Measurements from ENCODE around the gene TBC1D7.
A peak's percentile ranks its signal among the peaks of the same experiment; 100 is the strongest.
"Not testable (repeated sequence)": the region's sequence is repeated elsewhere in the genome, so short reads cannot be mapped to it uniquely, and the experiment has no call there.

The TBC1D7 gene

GRCh38 chr6:13355999-13356785 lies 27.9 kb upstream of the TBC1D7 start:
- no peak for DNase-seq (ENCODE audit: low read depth, low spot score)

GRCh38 chr6:13355043-13355945 lies 27.0 kb upstream of the TBC1D7 start:
- DNase-seq (ENCODE audit: low read depth, low spot score), result peak; percentile 31

GRCh38 chr6:13354331-13355042 lies 26.1 kb upstream of the TBC1D7 start:
- DNase-seq (ENCODE audit: low read depth, low spot score), result no peak

GRCh38 chr6:13352165-13352564 lies 23.8 kb upstream of the TBC1D7 start:
- DNase-seq (ENCODE audit: low read depth, low spot score), result no peak

- DNase-seq (ENCODE audit: low read depth, low spot score), result no peak
Observed at GRCh38 chr6:13351271-13351670, 22.9 kb upstream of the TBC1D7 start.

- no peak for DNase-seq (ENCODE audit: low read depth, low spot score)
Observed at GRCh38 chr6:13349811-13350506, 21.6 kb upstream of the TBC1D7 start.

GRCh38 chr6:13348334-13349113 lies 20.2 kb upstream of the TBC1D7 start:
- DNase-seq (ENCODE audit: low read depth, low spot score), result no peak

GRCh38 chr6:13346245-13346644 lies 17.9 kb upstream of the TBC1D7 start:
- DNase-seq (ENCODE audit: low read depth, low spot score), result no peak

GRCh38 chr6:13342414-13343019 lies 14.2 kb upstream of the TBC1D7 start:
- no peak for DNase-seq (ENCODE audit: low read depth, low spot score)

- DNase-seq (ENCODE audit: low read depth, low spot score), result no peak
Observed at GRCh38 chr6:13339863-13340630, 11.7 kb upstream of the TBC1D7 start.

GRCh38 chr6:13338038-13338437 lies 9.7 kb upstream of the TBC1D7 start:
- DNase-seq (ENCODE audit: low read depth, low spot score), result no peak

GRCh38 chr6:13336553-13336952 lies 8.2 kb upstream of the TBC1D7 start:
- peak; percentile 62 for DNase-seq (ENCODE audit: low read depth, low spot score)

- no peak for DNase-seq (ENCODE audit: low read depth, low spot score)
Observed at GRCh38 chr6:13334953-13335352, 6.6 kb upstream of the TBC1D7 start.

- DNase-seq (ENCODE audit: low read depth, low spot score), result no peak
Observed at GRCh38 chr6:13332349-13332706, 4.0 kb upstream of the TBC1D7 start.

GRCh38 chr6:13331516-13332348 lies 3.4 kb upstream of the TBC1D7 start:
- no peak for DNase-seq (ENCODE audit: low read depth, low spot score)

GRCh38 chr6:13328875-13329183 lies 492 bp upstream of the TBC1D7 start:
- no peak for DNase-seq (ENCODE audit: low read depth, low spot score)

- DNase-seq (ENCODE audit: low read depth, low spot score), result no peak
Observed at GRCh38 chr6:13327691-13328075, 654 bp downstream of the TBC1D7 start.

- not testable (repeated sequence) for DNase-seq (ENCODE audit: low read depth, low spot score)
Observed at GRCh38 chr6:13326031-13326586, 2.2 kb downstream of the TBC1D7 start.

All from smooth muscle cell of the brain vasculature (primary cell).